HG03354 (cell line): Measurements from ENCODE around the gene MTF1.
A peak's percentile ranks its signal among the peaks of the same experiment; 100 is the strongest.
"Not testable (repeated sequence)": the region's sequence is repeated elsewhere in the genome, so short reads cannot be mapped to it uniquely, and the experiment has no call there.

Source experiments
- ATAC-seq: cut with Tn5 transposase; IDR thresholded peaks from one replicate; pipeline ENCODE4 v1.9.1; 2021; ENCODE audit warnings: mild to moderate bottlenecking; ENCODE audit not compliant: unreplicated experiment, poor library complexity, severe bottlenecking

MTF1 gene

DNA sequence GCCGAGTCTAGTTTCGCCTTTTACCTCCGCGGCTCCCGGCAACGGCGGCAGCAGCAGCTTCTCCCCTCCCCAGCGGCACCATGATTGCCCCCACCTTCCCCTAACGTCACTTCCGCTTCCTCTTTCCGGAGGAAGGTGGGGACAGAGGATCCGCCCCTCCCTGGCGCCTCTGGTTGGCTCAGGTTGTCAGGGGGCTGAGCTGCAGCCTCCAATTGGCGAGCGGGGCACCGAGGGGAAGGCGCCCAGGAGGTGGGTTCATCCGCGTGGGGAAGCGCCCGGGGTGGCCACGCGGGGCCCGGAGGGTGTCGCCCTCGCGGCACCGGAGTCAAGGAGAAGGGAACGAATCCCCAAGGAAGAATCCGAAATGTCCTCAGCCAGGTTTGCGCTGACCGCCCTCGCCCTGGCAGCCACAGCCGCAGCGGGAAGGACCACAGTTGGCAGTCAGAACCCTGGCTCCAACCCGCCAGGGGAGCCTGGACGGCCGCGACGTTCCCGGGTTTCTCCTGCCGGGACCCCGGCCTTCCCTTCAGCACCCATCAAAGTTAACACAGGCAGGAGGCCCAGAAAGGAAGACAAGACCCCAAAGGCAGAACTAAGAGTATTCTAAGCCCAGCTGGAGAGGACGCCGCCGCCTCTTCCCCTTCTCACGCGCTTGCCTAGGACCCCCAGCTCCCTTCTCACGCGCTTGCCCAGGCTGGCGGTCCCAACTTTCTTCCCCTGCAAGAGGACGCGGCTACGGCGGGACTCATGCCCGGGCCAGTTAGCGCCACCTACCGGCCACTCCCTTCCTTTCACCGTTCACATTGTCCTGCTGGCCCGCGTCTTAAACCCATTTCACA is at the start of gene MTF1:
TSS of gene MTF1 (minus strand) at position 86 of the 839 bp plus-strand sequence. CDS start 1,934 bp downstream, outside the sequence.
- peak; percentile 94 for ATAC-seq

DNA sequence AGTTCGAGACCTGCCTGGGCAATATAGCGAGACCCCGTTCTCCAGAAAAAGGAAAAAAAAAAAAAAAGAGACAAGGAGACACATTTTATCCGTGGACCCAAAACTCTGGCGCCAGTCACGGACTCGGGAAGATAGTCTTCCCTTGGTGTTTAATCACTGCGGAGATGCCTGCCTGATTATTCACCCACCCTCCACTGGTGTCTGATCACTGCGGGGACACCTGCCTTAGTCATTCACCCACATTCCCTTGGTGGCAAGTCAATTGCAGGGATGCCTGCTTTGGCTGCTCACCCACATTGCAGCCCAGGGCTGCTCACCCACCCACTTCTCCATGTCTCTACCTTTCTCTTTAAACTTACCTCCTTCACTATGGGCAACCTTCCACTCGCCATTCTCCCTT is 49.1 kb upstream of the MTF1 start:
- ATAC-seq: not testable (repeated sequence)

- not testable (repeated sequence) for ATAC-seq
Measured at GRCh38 chr1:37907416-37908125, 48.2 kb upstream of the MTF1 start.

DNA sequence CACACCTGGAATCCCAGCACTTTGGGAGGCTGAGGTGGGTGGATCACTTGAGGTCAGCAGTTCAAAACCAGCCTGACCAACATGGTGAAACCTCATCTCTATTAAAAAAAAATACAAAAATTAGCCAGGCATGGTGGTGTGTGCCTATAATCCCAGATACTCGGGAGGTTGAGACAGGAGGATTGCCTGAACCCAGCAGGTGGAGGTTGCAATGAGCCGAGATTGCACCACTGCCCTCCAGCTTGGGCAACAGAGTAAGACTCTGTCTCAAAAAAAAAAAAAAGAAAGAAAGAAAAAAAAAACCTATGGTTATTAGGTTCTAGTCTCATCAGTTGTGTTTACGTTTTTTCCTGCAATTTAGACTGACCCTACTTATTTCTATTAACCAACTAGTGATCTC is 47.2 kb upstream of the MTF1 start:
- ATAC-seq: not testable (repeated sequence)

DNA sequence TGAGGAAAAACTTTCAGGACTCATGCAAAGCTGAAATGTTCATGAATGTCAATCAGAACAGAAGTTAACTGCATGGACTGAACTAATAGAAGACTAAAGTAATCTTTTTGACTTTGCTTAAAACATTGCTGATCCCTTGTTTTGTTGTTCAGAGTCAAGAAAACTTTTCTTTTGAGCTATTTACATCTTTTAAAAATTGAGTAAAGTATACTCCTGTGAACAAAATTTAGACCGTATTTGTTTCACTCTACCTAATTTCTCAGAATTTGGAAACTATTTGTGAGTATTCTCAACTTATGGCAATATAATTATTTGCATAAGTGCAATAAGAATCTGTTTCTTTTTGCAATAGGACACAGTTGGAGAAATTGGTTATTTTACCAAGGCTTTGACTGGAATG is 46.3 kb upstream of the MTF1 start:
- no peak for ATAC-seq

DNA sequence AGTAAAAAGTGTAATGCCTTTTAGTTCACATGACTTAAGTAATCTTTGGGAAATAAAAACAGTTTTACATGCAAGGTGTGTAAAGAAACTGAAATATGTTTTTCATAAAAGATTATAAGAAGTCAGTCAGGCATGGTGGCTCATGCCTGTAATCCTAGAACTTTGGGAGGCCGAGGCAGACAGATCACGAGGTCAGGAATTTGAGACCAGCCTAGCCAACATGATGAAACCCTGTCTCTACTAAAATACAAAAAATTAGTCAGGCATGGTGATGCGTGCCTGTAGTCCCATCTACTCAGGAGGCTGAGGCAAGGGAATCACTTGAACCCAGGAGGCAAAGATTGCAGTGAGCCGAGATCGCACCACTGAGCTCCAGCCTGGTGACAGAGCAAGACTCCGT is 44.5 kb upstream of the MTF1 start:
- not testable (repeated sequence) for ATAC-seq

GRCh38 chr1:37902983-37903382 is 43.6 kb upstream of the MTF1 start:
- no peak for ATAC-seq

- ATAC-seq: no peak
Measured at GRCh38 chr1:37901893-37902225, 42.5 kb upstream of the MTF1 start.

DNA sequence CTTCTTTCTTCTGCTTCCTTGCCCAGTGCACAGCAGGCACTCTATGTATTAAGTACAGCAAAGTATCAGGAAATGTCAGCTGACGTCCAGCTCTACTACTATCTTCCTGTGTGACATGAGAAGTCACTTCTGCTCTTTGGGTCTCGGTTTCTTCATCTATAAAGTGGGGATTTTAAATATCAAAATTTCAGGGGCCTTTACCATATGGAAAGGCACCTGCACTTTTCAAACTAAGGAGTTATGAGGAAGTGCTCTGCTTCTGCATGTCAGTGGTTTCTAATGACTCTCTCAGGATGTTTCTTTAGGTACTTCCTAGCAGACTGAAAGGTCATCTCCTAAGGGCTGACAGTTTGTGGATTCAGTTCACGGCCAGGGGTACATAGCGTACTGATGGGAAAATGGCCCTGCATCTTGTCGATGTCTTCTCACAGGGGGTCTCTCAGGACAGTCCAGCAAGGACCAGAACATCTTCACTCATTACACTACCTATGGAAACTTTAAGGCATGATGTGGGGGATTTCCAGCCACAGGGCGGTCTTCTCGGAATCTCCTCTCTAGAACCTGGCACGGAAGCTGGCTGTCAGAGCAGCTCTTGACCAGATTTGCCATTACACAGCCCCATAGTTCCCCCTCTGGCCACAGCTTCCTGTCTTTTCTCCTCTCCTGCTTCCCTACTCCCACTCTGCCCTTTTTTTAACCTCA is 42.0 kb upstream of the MTF1 start:
- ATAC-seq: peak; percentile 84

DNA sequence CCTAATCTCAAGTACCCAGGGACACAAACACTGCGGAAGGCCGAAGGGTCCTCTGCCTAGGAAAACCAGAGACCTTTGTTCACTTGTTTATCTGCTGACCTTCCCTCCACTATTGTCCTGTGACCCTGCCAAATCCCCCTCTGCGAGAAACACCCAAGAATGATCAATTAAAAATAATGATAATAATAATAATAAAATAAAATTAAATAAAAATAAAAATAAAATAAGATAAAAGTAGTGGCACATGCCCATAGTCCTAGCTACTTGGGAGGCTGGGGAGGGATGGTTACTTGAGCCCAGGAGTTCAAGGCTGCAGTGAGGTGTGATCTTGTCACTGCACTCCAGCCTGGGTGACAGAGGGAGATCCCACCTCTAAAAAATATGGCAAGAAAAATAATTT is 38.2 kb upstream of the MTF1 start:
- ATAC-seq: not testable (repeated sequence)

DNA sequence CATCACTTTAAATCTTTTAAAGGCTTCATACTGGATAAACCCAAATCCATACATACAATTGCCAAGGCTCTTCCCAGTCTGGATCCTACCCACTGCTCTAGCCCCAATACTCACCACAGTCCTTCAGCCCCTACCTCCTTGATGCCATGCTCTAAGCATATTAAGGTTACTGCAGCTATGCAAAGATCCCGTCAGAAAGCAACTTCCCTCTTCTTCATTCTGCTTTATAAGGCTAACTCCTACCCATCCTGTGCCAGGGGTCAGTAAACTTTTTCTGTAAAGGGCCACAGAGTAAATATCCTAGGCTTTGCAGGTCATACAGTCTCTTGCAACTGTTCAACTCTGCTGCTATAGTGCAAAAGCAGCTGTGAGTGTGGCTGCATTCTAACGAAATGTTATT is 34.3 kb upstream of the MTF1 start:
- ATAC-seq: no peak

- ATAC-seq: no peak
Measured at GRCh38 chr1:37892151-37893047, 33.0 kb upstream of the MTF1 start.

- no peak for ATAC-seq
Measured at GRCh38 chr1:37890378-37891014, 31.1 kb upstream of the MTF1 start.

DNA sequence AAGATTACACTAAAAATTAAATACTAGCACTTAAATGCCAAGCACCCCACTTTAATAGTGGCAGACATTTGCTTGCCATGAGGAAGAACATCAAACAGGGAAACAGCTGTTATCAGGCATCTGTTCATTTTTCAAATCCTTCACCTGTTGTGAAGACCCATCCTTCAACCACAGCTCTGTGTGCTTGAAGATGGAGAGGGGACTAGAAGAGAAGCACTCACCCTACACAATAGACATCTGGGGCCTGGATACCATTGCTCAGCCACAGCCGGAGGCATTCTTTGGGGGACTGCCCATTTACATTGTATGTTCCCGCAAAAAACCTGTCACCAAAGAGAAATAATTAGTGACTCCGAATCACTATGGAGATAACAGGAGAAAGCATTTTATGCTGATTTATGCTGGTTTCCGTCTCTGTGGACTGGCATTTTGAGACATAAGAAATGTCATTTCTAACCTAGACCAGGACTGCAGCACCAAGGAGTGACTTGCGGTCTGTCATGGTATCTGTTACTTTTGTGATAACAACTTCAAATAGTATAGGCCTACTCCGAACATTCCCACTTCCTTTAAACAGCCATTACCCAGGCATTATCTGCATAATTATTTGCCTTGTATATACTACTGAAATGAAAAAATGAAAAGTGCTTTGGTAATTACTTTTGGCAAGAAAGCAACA is 28.8 kb upstream of the MTF1 start:
- no peak for ATAC-seq

DNA sequence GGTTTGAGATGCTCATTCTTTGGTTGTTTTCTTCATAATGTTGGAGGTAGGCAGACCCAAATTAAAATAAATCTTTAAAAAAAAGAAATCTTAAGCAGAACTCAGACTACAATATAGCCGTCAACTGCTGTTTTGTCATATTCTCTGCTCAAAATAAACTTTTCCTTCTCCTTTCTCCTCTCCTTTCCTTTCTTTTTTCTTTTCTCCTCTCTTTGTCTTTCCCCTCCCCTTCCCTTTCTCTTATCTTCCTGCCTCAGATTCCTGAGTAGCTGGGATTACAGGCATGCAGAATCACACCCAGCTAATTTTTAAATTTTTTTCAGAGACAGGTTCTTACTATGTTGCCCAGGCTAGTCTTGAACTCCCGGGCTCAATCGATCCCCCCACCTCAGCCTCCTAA is 24.8 kb upstream of the MTF1 start:
- ATAC-seq: no peak

DNA sequence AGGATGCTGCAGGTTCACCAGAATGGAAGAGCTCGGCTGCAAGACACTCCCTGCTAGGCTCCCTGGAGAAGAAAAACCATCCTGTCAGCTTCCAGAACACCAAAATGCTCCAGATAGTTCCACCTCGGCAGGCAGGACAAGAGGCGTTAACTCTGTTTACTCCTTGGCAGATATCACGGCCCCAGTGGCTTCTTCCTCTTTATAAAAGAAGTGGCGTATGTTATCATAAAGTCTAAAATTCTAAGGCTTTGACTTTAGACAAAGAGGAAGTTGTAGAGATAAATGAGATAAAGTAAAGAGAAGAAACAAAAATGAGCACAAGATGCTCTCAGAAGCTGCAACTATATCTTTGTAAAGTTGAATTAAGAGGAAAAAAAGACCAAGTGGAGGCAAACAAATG is 24.3 kb upstream of the MTF1 start:
- ATAC-seq: no peak

DNA sequence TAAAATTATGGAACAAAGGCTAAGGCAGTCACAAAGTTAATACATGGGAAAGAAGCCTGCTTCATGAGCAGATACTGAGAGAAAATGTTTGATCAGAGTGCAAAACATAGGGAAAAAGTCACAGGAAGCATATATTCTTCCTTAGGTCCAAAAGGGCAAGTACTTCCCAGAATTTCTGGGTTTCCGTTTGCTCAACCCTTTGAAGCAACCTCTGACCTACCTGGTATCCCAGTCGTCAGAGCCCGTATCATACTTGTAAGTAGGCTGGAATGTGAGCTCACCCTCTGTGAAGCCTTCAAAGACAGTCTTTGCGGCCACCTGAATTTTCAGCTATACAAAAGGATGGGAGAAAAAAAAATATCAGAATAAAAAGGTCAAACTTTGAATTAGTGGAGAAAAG is 20.5 kb upstream of the MTF1 start:
- ATAC-seq: no peak

DNA sequence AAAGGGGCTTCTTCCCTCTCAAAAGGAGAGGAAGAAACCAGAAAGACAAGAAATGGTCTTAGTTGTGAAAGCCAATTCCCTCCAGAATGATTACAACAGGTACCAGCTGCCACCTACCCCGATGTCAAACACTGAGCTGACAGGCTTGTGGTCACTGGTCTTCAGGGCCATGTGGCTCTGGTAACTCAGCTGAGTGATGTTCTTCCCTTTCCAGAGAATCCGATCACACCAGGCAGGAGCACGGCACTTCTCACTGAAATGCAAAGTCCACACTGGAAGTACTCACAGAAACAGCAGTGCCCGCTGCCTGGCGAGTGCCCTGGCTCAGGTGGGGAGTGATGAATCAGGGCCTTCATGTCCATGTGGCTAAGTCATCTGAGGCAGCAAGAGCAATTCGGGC is 18.7 kb upstream of the MTF1 start:
- no peak for ATAC-seq

- ATAC-seq: no peak
Measured at GRCh38 chr1:37875833-37876232, 16.4 kb upstream of the MTF1 start.
